NT2/D1 (cell line): ENCODE results near the gene FBLIM1.

ENCODE experiments used
- SUZ12 ChIP-seq: IDR thresholded peaks from 2 replicates; pipeline ENCODE4 v1.6.1; 2011; ENCODE audit not compliant: insufficient read length, insufficient read depth; ENCODE audit errors: extremely low read depth
- YY1 ChIP-seq: IDR thresholded peaks from 2 replicates; pipeline ENCODE4 v1.6.1; 2011; ENCODE audit not compliant: insufficient read length, insufficient read depth

GRCh38 chr1:15833069-15833679, 74.6 kb downstream of the FBLIM1 start:
- no peak for TF ChIP-seq YY1
- no peak for TF ChIP-seq SUZ12
